GM23338 (cell line): Measurements from ENCODE around the gene HSBP1. TPM values are rescaled to one million over a fixed set of nuclear protein-coding genes. Genes with fewer than 3 reads are reported as not detected.
A peak's percentile ranks its signal among the peaks of the same experiment; 100 is the strongest.

ENCODE experiments used
- ATAC-seq: fragments of 200-7000 bp; cut with Tn5 transposase; 3 replicates; pipeline ENCODE4 v1.9.1; 2020
- DNase-seq: peaks from one replicate; pipeline ENCODE4 v3.0.0-alpha.2; 2015; ENCODE audit warnings: low spot score
- H2AFZ ChIP-seq: fragments of 200-600 bp; sonication (generic); 2 replicates; pipeline ENCODE4 v1.8.0; 2016; ENCODE audit warnings: antibody characterized with exemption, mild to moderate bottlenecking, moderate library complexity
- H3F3A ChIP-seq: fragments of 200-600 bp; sonication (generic); replicated peaks from 2 replicates; pipeline ENCODE4 v1.8.0; 2017; ENCODE audit warnings: antibody characterized with exemption, mixed run types, low read depth
- H3K27ac ChIP-seq: fragments of 200-600 bp; sonication (generic); 2 replicates; pipeline ENCODE4 v1.6.1; 2016; ENCODE audit warnings: low read depth
- H3K27me3 ChIP-seq: fragments of 200-600 bp; sonication (generic); 2 replicates; pipeline ENCODE4 v1.8.0; 2016; ENCODE audit warnings: mild to moderate bottlenecking, mixed run types, moderate library complexity; ENCODE audit not compliant: insufficient read depth
- H3K36me3 ChIP-seq: fragments of 200-600 bp; sonication (generic); 2 replicates; pipeline ENCODE4 v1.8.0; 2016; ENCODE audit warnings: mild to moderate bottlenecking; ENCODE audit not compliant: insufficient read depth
- H3K4me1 ChIP-seq: fragments of 200-600 bp; sonication (generic); 2 replicates; pipeline ENCODE4 v1.8.0; 2016; ENCODE audit warnings: mild to moderate bottlenecking, moderate library complexity; ENCODE audit not compliant: insufficient read depth
- H3K4me2 ChIP-seq: fragments of 200-600 bp; sonication (generic); 2 replicates; pipeline ENCODE4 v1.7.1; 2017; ENCODE audit warnings: mixed run types
- H3K4me3 ChIP-seq: fragments of 200-600 bp; sonication (generic); 2 replicates; pipeline ENCODE4 v1.6.1; 2016; ENCODE audit warnings: mixed run types
- H3K79me2 ChIP-seq: fragments of 200-600 bp; sonication (generic); replicated peaks from 2 replicates; pipeline ENCODE4 v1.8.0; 2017; ENCODE audit warnings: mild to moderate bottlenecking; ENCODE audit not compliant: insufficient read depth
- H3K9me2 ChIP-seq: fragments of 200-600 bp; sonication (generic); 2 replicates; pipeline ENCODE4 v1.8.0; 2017; ENCODE audit not compliant: insufficient read depth
- H4K20me1 ChIP-seq: fragments of 200-600 bp; sonication (generic); replicated peaks from 2 replicates; pipeline ENCODE4 v1.8.0; 2017; ENCODE audit warnings: mild to moderate bottlenecking; ENCODE audit not compliant: insufficient read depth
- H3K27ac Mint-ChIP-seq: 2 replicates; pipeline ENCODE4 v1.8.0; 2020; ENCODE audit warnings: inconsistent platforms, mild to moderate bottlenecking, moderate library complexity, mixed read lengths
- H3K27me3 Mint-ChIP-seq: 3 replicates; pipeline ENCODE4 v1.8.0; 2022; ENCODE audit warnings: low read depth, mild to moderate bottlenecking, moderate library complexity, mixed read lengths, inconsistent platforms; ENCODE audit not compliant: insufficient read depth, poor library complexity
- H3K36me3 Mint-ChIP-seq: 3 replicates; pipeline ENCODE4 v1.8.0; 2021; ENCODE audit warnings: low read depth, mild to moderate bottlenecking, inconsistent platforms, moderate library complexity, mixed read lengths
- H3K4me1 Mint-ChIP-seq: 3 replicates; pipeline ENCODE4 v1.8.0; 2020; ENCODE audit warnings: mild to moderate bottlenecking, inconsistent platforms, mixed read lengths
- H3K4me3 Mint-ChIP-seq: 3 replicates; pipeline ENCODE4 v1.8.0; 2021; ENCODE audit warnings: moderate library complexity, mild to moderate bottlenecking, inconsistent platforms, mixed read lengths
- H3K9me3 Mint-ChIP-seq: 3 replicates; pipeline ENCODE4 v1.8.0; 2020; ENCODE audit warnings: moderate library complexity, mild to moderate bottlenecking, inconsistent platforms, mixed read lengths
- EZH2 ChIP-seq: fragments of 200-600 bp; sonication (generic); IDR thresholded peaks from one replicate; pipeline ENCODE4 v1.8.0; 2017; ENCODE audit warnings: antibody characterized with exemption, mild to moderate bottlenecking, low read depth; ENCODE audit not compliant: unreplicated experiment
- EZH2phosphoT487 ChIP-seq: fragments of 200-600 bp; sonication (generic); IDR thresholded peaks from one replicate; pipeline ENCODE4 v1.8.1; 2018; ENCODE audit warnings: antibody characterized with exemption; ENCODE audit not compliant: unreplicated experiment
- JUNB ChIP-seq: IDR thresholded peaks from one replicate; pipeline ENCODE4 v1.6.1; 2016; ENCODE audit warnings: antibody characterized with exemption; ENCODE audit not compliant: unreplicated experiment
- NANOG ChIP-seq: IDR thresholded peaks from 2 replicates; pipeline ENCODE4 v1.6.1; 2016; ENCODE audit warnings: antibody characterized with exemption, borderline replicate concordance
- POLR2AphosphoS5 ChIP-seq: IDR thresholded peaks from 2 replicates; pipeline ENCODE4 v1.6.1; 2016; ENCODE audit warnings: antibody characterized with exemption, low read depth
- STAT1 ChIP-seq: IDR thresholded peaks from one replicate; pipeline ENCODE4 v1.6.1; 2016; ENCODE audit warnings: antibody characterized with exemption; ENCODE audit not compliant: unreplicated experiment
- ZNF114 ChIP-seq: fragments of 250-450 bp; sonication (Bioruptor Pico); IDR thresholded peaks from 2 replicates; pipeline ENCODE4 v1.5.0; 2020; ENCODE audit warnings: mild to moderate bottlenecking, moderate library complexity
- polyA plus RNA-seq: library from polyadenylated mRNA; unstranded; fragments of >200 nt; fragmentation: Nextera tagmentation; extraction: Ambion mirVana; gene quantifications from 2 replicates; pipeline ENCODE4 v1.2.1, GENCODE V29; 2016
- total RNA-seq: library from RNA; depleted of rRNA; stranded (reverse); fragments of >200 nt; shearing (Covaris generic); gene quantifications from 2 replicates; pipeline ENCODE4 v1.2.3, GENCODE V29; 2014
- TF ChIP-seq, protein P1 (sequence below), 2 experiments: fragments of 200-600 bp in 1 of 2; sonication (generic) in 1 of 2; conservative IDR thresholded peaks; 2 replicates each; pipeline versions ENCODE4 v1.5.1 to v1.6.1; 2016 to 2017; ENCODE audit warnings: antibody characterized with exemption in 2 of 2, low read depth in 2 of 2, mild to moderate bottlenecking in 2 of 2, moderate library complexity in 1 of 2
- TF ChIP-seq, protein P2 (sequence below): IDR thresholded peaks from one replicate; pipeline ENCODE4 v1.6.1; 2018; ENCODE audit warnings: antibody characterized with exemption; ENCODE audit not compliant: unreplicated experiment
- TF ChIP-seq, protein P3 (sequence below): IDR thresholded peaks from 2 replicates; pipeline ENCODE4 v1.6.1; 2016; ENCODE audit warnings: antibody characterized with exemption

Gene HSBP1
- total and polyA plus RNA-seq, 2 experiments from 2014 or later = 71.0 to 817 TPM

DNA sequence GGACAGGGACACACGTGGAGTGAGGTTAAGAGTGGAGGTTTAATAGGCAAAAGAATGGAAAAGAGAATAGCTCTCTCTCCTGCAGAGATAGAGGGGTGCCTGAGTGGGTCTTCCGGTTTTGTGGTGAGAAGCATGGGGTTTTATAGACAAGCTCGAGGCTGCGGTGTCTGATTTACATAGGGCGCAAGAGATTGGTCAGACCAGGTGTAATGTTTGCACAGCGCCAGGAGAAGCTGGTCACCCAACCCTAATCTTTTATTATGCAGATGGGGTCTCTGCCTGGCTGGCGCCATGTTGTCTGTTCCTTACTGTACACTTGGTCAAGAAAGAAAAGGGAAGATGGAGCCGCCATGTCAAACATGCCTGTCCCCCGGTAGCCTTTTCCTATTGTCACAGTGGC, 46.6 kb downstream of the HSBP1 start:
- TF ChIP-seq STAT1 = no peak
- TF ChIP-seq, protein P1, sequence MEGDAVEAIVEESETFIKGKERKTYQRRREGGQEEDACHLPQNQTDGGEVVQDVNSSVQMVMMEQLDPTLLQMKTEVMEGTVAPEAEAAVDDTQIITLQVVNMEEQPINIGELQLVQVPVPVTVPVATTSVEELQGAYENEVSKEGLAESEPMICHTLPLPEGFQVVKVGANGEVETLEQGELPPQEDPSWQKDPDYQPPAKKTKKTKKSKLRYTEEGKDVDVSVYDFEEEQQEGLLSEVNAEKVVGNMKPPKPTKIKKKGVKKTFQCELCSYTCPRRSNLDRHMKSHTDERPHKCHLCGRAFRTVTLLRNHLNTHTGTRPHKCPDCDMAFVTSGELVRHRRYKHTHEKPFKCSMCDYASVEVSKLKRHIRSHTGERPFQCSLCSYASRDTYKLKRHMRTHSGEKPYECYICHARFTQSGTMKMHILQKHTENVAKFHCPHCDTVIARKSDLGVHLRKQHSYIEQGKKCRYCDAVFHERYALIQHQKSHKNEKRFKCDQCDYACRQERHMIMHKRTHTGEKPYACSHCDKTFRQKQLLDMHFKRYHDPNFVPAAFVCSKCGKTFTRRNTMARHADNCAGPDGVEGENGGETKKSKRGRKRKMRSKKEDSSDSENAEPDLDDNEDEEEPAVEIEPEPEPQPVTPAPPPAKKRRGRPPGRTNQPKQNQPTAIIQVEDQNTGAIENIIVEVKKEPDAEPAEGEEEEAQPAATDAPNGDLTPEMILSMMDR (conservative IDR thresholded peaks at IDR 0.05; ENCODE audit: low read depth in 2 of 2) = no peak
- TF ChIP-seq JUNB = no peak
- TF ChIP-seq EZH2phosphoT487 = no peak
- no peak for TF ChIP-seq NANOG
- TF ChIP-seq, protein P2, sequence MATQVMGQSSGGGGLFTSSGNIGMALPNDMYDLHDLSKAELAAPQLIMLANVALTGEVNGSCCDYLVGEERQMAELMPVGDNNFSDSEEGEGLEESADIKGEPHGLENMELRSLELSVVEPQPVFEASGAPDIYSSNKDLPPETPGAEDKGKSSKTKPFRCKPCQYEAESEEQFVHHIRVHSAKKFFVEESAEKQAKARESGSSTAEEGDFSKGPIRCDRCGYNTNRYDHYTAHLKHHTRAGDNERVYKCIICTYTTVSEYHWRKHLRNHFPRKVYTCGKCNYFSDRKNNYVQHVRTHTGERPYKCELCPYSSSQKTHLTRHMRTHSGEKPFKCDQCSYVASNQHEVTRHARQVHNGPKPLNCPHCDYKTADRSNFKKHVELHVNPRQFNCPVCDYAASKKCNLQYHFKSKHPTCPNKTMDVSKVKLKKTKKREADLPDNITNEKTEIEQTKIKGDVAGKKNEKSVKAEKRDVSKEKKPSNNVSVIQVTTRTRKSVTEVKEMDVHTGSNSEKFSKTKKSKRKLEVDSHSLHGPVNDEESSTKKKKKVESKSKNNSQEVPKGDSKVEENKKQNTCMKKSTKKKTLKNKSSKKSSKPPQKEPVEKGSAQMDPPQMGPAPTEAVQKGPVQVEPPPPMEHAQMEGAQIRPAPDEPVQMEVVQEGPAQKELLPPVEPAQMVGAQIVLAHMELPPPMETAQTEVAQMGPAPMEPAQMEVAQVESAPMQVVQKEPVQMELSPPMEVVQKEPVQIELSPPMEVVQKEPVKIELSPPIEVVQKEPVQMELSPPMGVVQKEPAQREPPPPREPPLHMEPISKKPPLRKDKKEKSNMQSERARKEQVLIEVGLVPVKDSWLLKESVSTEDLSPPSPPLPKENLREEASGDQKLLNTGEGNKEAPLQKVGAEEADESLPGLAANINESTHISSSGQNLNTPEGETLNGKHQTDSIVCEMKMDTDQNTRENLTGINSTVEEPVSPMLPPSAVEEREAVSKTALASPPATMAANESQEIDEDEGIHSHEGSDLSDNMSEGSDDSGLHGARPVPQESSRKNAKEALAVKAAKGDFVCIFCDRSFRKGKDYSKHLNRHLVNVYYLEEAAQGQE = no peak
- TF ChIP-seq, protein P3, sequence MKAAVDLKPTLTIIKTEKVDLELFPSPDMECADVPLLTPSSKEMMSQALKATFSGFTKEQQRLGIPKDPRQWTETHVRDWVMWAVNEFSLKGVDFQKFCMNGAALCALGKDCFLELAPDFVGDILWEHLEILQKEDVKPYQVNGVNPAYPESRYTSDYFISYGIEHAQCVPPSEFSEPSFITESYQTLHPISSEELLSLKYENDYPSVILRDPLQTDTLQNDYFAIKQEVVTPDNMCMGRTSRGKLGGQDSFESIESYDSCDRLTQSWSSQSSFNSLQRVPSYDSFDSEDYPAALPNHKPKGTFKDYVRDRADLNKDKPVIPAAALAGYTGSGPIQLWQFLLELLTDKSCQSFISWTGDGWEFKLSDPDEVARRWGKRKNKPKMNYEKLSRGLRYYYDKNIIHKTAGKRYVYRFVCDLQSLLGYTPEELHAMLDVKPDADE = no peak
- Mint-ChIP-seq H3K27ac (no peak overlapping the region), H3K27me3 (peaks cover 5% of the 10 kb centered on the region), H3K4me3 (no peak overlapping the region), H3K36me3 (no peaks in the 10 kb centered on the region), H3K9me3 (no peaks in the 10 kb centered on the region), H3K4me1 (peaks cover 32% of the 10 kb centered on the region)
- H3K4me1 ChIP-seq = peaks cover 17% of the 10 kb centered on the region
- no peaks in the 10 kb centered on the region for H3K27me3 ChIP-seq
- no peak for DNase-seq
- no peak for ATAC-seq
- H2AFZ ChIP-seq = no peak overlapping the region
- H3K36me3 ChIP-seq = no peaks in the 10 kb centered on the region
- no peak overlapping the region for H3K4me2 ChIP-seq
- no peaks in the 10 kb centered on the region for H3K79me2 ChIP-seq
- H3K9me2 ChIP-seq = peaks cover 6% of the 10 kb centered on the region; the same call in 1 of the 2 replicates
- H3K27ac ChIP-seq = no peak overlapping the region
- H3F3A ChIP-seq = no peaks in the 10 kb centered on the region
- H3K4me3 ChIP-seq = no peak overlapping the region
- H4K20me1 ChIP-seq = no peaks in the 10 kb centered on the region

DNA sequence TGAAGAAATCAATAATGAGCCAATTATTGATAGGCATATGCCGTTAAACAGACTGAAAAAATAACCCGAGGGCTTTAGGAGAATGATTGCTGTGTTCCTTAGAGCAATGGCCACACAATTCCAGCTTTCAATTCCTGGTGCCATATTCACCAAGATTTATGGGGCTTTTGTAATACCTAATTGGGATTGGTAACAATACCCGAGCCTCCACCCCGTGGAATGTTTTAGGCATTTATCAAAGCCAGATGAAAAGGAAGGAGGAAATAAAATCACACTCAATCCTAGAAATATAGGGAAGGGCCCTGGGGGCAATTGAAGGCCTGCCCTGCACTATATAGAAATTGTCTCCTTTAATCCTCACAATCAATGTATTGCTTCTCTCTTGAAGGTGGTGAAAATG, 49.0 kb downstream of the HSBP1 start:
- Mint-ChIP-seq H3K27me3 (peaks cover 8% of the 10 kb centered on the region), H3K27ac (no peak overlapping the region)
- TF ChIP-seq NANOG = no peak
- TF ChIP-seq EZH2 = no peak
- TF ChIP-seq ZNF114 (CRISPR knock-in tag) = no peak
- TF ChIP-seq, protein P1 (conservative IDR thresholded peaks at IDR 0.05; ENCODE audit: low read depth in 2 of 2) = no peak
- TF ChIP-seq, protein P2 = no peak
- no peak for TF ChIP-seq EZH2phosphoT487
- TF ChIP-seq POLR2AphosphoS5 = no peak
- TF ChIP-seq, protein P3 = no peak
- TF ChIP-seq JUNB = no peak

More for the DNA sequence above, 49.0 kb downstream of the HSBP1 start:
- no peaks in the 10 kb centered on the region for H3K9me3 Mint-ChIP-seq
- Histone ChIP-seq H3K36me3 (no peaks in the 10 kb centered on the region), H3K9me2 (peaks cover 6% of the 10 kb centered on the region; the same call in 1 of the 2 replicates), H2AFZ (0 out of 2 replicates have a peak overlapping the region, but pooled peaks have one; percentile 18), H3K27me3 (no peaks in the 10 kb centered on the region), H3K27ac (no peak overlapping the region), H3K4me2 (no peak overlapping the region), H3F3A (no peaks in the 10 kb centered on the region), H3K4me3 (no peak overlapping the region), H3K4me1 (peaks cover 13% of the 10 kb centered on the region; the same call in 1 of the 2 replicates), H4K20me1 (no peaks in the 10 kb centered on the region), H3K79me2 (no peaks in the 10 kb centered on the region)
- peaks cover 21% of the 10 kb centered on the region for H3K4me1 Mint-ChIP-seq
- H3K4me3 Mint-ChIP-seq = no peak overlapping the region
- H3K36me3 Mint-ChIP-seq = no peaks in the 10 kb centered on the region; the same call in 2 of the 3 replicates
- no peak for ATAC-seq
- no peak for DNase-seq
